GM23338 (cell line): ENCODE results near the gene TBCD.

Experiments used
- CREB1 ChIP-seq: fragments of 250-450 bp; sonication (Bioruptor Pico); IDR thresholded peaks from 2 replicates; pipeline ENCODE4 v1.5.0; 2020; ENCODE audit warnings: low read depth, mild to moderate bottlenecking, moderate library complexity
- EZH2 ChIP-seq: fragments of 200-600 bp; sonication (generic); IDR thresholded peaks from one replicate; pipeline ENCODE4 v1.8.0; 2017; ENCODE audit warnings: antibody characterized with exemption, mild to moderate bottlenecking, low read depth; ENCODE audit not compliant: unreplicated experiment
- EZH2phosphoT487 ChIP-seq: fragments of 200-600 bp; sonication (generic); IDR thresholded peaks from one replicate; pipeline ENCODE4 v1.8.1; 2018; ENCODE audit warnings: antibody characterized with exemption; ENCODE audit not compliant: unreplicated experiment
- JUNB ChIP-seq: IDR thresholded peaks from one replicate; pipeline ENCODE4 v1.6.1; 2016; ENCODE audit warnings: antibody characterized with exemption; ENCODE audit not compliant: unreplicated experiment
- NANOG ChIP-seq: IDR thresholded peaks from 2 replicates; pipeline ENCODE4 v1.6.1; 2016; ENCODE audit warnings: antibody characterized with exemption, borderline replicate concordance
- POLR2AphosphoS5 ChIP-seq: IDR thresholded peaks from 2 replicates; pipeline ENCODE4 v1.6.1; 2016; ENCODE audit warnings: antibody characterized with exemption, low read depth
- TF ChIP-seq, protein P1 (sequence below), 2 experiments: fragments of 200-600 bp in 1 of 2; sonication (generic) in 1 of 2; conservative IDR thresholded peaks; 2 replicates each; pipeline versions ENCODE4 v1.5.1 to v1.6.1; 2016 to 2017; ENCODE audit warnings: antibody characterized with exemption in 2 of 2, low read depth in 2 of 2, mild to moderate bottlenecking in 2 of 2, moderate library complexity in 1 of 2
- TF ChIP-seq, protein P2 (sequence below): IDR thresholded peaks from one replicate; pipeline ENCODE4 v1.6.1; 2018; ENCODE audit warnings: antibody characterized with exemption; ENCODE audit not compliant: unreplicated experiment

DNA sequence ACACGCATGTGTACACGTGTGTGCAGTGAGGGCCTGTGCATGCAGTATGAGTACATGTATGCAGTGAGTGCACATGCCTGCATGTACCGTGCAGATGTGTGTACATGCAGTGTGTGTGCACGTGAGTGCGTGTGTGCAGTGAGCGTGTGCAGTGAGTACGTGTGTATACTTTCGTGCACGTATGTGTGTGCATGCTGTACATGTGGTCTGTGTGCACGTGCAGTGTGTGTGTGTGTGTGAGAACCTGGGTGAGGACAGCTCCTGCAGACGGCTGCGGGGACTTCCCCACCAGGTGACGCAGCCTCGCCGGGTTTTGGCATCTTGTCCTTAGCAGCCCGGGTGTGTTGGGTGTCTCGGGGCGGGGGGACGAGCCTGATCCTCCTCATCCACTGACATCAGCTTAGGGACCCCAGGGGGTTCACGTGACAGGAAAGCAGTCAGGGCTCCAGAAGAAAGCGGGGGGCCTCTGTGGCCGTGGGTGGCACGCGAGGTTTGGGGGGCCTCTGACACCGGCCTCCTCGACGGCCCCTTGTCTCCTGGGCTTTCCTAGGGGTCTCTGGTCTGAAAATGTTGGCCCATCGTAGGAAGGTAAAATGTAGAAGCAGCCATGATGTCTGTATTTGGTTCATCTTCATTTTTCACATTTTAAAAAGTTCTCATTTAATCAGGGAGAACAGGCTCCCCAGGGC is 207.5 kb downstream of the TBCD start:
- TF ChIP-seq EZH2, result no peak
- TF ChIP-seq, protein P1, sequence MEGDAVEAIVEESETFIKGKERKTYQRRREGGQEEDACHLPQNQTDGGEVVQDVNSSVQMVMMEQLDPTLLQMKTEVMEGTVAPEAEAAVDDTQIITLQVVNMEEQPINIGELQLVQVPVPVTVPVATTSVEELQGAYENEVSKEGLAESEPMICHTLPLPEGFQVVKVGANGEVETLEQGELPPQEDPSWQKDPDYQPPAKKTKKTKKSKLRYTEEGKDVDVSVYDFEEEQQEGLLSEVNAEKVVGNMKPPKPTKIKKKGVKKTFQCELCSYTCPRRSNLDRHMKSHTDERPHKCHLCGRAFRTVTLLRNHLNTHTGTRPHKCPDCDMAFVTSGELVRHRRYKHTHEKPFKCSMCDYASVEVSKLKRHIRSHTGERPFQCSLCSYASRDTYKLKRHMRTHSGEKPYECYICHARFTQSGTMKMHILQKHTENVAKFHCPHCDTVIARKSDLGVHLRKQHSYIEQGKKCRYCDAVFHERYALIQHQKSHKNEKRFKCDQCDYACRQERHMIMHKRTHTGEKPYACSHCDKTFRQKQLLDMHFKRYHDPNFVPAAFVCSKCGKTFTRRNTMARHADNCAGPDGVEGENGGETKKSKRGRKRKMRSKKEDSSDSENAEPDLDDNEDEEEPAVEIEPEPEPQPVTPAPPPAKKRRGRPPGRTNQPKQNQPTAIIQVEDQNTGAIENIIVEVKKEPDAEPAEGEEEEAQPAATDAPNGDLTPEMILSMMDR (conservative IDR thresholded peaks at IDR 0.05; ENCODE audit: low read depth in 2 of 2), result no peak
- no peak for TF ChIP-seq POLR2AphosphoS5
- no peak for TF ChIP-seq CREB1
- TF ChIP-seq, protein P2, sequence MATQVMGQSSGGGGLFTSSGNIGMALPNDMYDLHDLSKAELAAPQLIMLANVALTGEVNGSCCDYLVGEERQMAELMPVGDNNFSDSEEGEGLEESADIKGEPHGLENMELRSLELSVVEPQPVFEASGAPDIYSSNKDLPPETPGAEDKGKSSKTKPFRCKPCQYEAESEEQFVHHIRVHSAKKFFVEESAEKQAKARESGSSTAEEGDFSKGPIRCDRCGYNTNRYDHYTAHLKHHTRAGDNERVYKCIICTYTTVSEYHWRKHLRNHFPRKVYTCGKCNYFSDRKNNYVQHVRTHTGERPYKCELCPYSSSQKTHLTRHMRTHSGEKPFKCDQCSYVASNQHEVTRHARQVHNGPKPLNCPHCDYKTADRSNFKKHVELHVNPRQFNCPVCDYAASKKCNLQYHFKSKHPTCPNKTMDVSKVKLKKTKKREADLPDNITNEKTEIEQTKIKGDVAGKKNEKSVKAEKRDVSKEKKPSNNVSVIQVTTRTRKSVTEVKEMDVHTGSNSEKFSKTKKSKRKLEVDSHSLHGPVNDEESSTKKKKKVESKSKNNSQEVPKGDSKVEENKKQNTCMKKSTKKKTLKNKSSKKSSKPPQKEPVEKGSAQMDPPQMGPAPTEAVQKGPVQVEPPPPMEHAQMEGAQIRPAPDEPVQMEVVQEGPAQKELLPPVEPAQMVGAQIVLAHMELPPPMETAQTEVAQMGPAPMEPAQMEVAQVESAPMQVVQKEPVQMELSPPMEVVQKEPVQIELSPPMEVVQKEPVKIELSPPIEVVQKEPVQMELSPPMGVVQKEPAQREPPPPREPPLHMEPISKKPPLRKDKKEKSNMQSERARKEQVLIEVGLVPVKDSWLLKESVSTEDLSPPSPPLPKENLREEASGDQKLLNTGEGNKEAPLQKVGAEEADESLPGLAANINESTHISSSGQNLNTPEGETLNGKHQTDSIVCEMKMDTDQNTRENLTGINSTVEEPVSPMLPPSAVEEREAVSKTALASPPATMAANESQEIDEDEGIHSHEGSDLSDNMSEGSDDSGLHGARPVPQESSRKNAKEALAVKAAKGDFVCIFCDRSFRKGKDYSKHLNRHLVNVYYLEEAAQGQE, result no peak
- no peak for TF ChIP-seq NANOG
- TF ChIP-seq JUNB, result no peak
- no peak for TF ChIP-seq EZH2phosphoT487
